K562 (cell line): ENCODE results near the gene NEMP1. TPM values are rescaled to one million over a fixed set of nuclear protein-coding genes. Genes with fewer than 3 reads are reported as not detected.

Experiments
- ARID2 ChIP-seq: fragments of 450-650 bp; IDR thresholded peaks from 2 replicates; pipeline ENCODE4 v1.6.1; 2017; ENCODE audit warnings: antibody characterized with exemption, mild to moderate bottlenecking
- ARID3A ChIP-seq: IDR thresholded peaks from 2 replicates; pipeline ENCODE4 v1.6.1; 2012; ENCODE audit warnings: low read depth, low read length, improper control_type of control experiment, borderline replicate concordance
- ARID3B ChIP-seq: fragments of 250-450 bp; sonication (Bioruptor Pico); IDR thresholded peaks from 2 replicates; pipeline ENCODE4 v1.4.0; 2020; ENCODE audit warnings: borderline replicate concordance
- BRF1 ChIP-seq: IDR thresholded peaks from 3 replicates; pipeline ENCODE4 v1.6.1; 2011; ENCODE audit warnings: borderline replicate concordance, mild to moderate bottlenecking; ENCODE audit not compliant: insufficient read length; ENCODE audit errors: extremely low read depth
- CHD2 ChIP-seq: IDR thresholded peaks from 2 replicates; pipeline ENCODE4 v1.6.1; 2011; ENCODE audit warnings: low read depth, low read length
- FOXP1 ChIP-seq: sonication (generic); formaldehyde crosslinking; IDR thresholded peaks from 2 replicates; pipeline ENCODE4 v1.8.0; 2022; ENCODE audit warnings: mild to moderate bottlenecking, missing genetic modification reagents
- MAFK ChIP-seq: IDR thresholded peaks from 2 replicates; pipeline ENCODE4 v1.6.1; 2011; ENCODE audit warnings: low read length, improper control_type of control experiment
- MXD1 ChIP-seq: fragments of 250-450 bp; sonication (Bioruptor Pico); IDR thresholded peaks from 2 replicates; pipeline ENCODE4 v1.8.0; 2021; ENCODE audit warnings: borderline replicate concordance, mild to moderate bottlenecking, moderate library complexity; ENCODE audit not compliant: poor library complexity, severe bottlenecking
- SMAD4 ChIP-seq: fragments of 250-450 bp; sonication (Bioruptor Pico); conservative IDR thresholded peaks from 2 replicates; pipeline ENCODE4 v1.8.0; 2021; ENCODE audit warnings: inconsistent platforms, mild to moderate bottlenecking, moderate library complexity
- SMARCA5 ChIP-seq: fragments of 450-650 bp; IDR thresholded peaks from 2 replicates; pipeline ENCODE4 v1.6.1; 2016
- SOX6 ChIP-seq: fragments of 450-650 bp; IDR thresholded peaks from 2 replicates; pipeline ENCODE4 v1.6.1; 2014; ENCODE audit warnings: mild to moderate bottlenecking
- TBP ChIP-seq: optimal IDR thresholded peaks from 2 replicates; pipeline ENCODE3; 2011; ENCODE audit warnings: low read depth, low read length, improper control_type of control experiment
- ZNF121 ChIP-seq: sonication (generic); formaldehyde crosslinking; conservative IDR thresholded peaks from 2 replicates; pipeline ENCODE4 v1.8.0; 2022; ENCODE audit warnings: missing genetic modification reagents
- ZNF589 ChIP-seq: fragments of 200-800 bp; sonication (Bioruptor generic); IDR thresholded peaks from 2 replicates; pipeline ENCODE4 v1.6.1; 2016; ENCODE audit warnings: low read depth, missing genetic modification characterization, missing compliant biosample characterization
- polyA plus RNA-seq, 8 experiments: library from polyadenylated mRNA; depleted of rRNA in 4 of 8; stranded (reverse) in 5 of 8; unstranded in 3 of 8; fragments of >200 nt; fragmentation: Nextera tagmentation in 2 of 8; fragmentation: Illumina TruSeq in 1 of 8; extraction: Ambion mirVana in 2 of 8; extraction: Trizol in 1 of 8; gene quantifications; 2 replicates each; pipeline versions ENCODE4 v1.2.1 to v1.2.3, GENCODE V29; 2011 to 2014; ENCODE audit warnings: inconsistent platforms in 1 of 8, missing spikeins in 1 of 8
- total RNA-seq, 7 experiments: library from RNA; depleted of rRNA in 6 of 7; stranded (reverse); fragments of >200 nt in 6 of 7; fragmentation: Illumina TruSeq in 2 of 7; extraction: Trizol in 2 of 7; gene quantifications; 2 replicates each; pipeline versions ENCODE4 v1.2.1 to v1.2.3, GENCODE V29; 2011 to 2021; ENCODE audit warnings: low replicate concordance in 1 of 7
- TF ChIP-seq, protein P1 (sequence below), 2 experiments: fragments of 450-650 bp in 1 of 2; sonication (generic) in 1 of 2; formaldehyde crosslinking; conservative IDR thresholded peaks; 2 replicates each; pipeline versions ENCODE4 v1.4.0 to v1.8.1; 2020 to 2022; ENCODE audit warnings: mild to moderate bottlenecking in 1 of 2, missing genetic modification reagents in 1 of 2
- TF ChIP-seq, protein P2 (sequence below), 2 experiments: fragments of 450-650 bp; conservative IDR thresholded peaks; 2 replicates each; pipeline ENCODE4 v1.6.1; 2017; ENCODE audit warnings: mild to moderate bottlenecking in 2 of 2, moderate library complexity in 2 of 2

The NEMP1 gene
- total and polyA plus RNA-seq, 9 of the 15 experiments (the other 6 are each of a cell fraction or from before 2014, with no cell fraction given), result 9.5 to 82.2 (median 41.2) TPM

DNA sequence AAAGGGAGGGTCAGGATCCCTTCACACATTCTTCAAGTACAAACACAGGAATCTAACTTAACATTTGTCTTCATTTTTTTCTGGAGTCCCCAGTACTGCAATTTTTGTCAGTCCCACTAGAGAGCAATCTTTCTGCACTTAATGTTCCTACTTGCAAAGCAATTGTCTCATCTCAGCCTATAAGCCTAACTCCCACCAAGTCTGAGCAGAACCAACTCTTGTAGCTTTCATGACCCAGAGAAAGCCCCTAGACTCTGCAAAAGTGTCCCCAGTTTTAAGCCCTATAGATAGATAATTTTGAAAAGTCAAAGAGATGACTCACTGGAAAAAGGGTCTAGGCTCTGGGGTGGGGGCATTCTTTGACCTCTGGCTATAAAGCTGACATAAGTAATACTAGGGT lies 70.4 kb downstream of the NEMP1 start (continued):
- TF ChIP-seq ARID3A (no peak), SMARCA5 (no peak), ZNF589 (0 out of 2 replicates have a peak, but pooled peaks have one; percentile 0), CHD2 (no peak), ZNF121 (CRISPR knock-in tag) (no peak), SOX6 (no peak), SMAD4 (no peak), BRF1 (no peak), TBP (no peak), ARID3B (CRISPR knock-in tag) (no peak), MXD1 (CRISPR knock-in tag) (no peak), FOXP1 (CRISPR knock-in tag) (no peak), MAFK (0 out of 2 replicates have a peak, but pooled peaks have one; percentile 9), ARID2 (0 out of 2 replicates have a peak, but pooled peaks have one; percentile 12)
- TF ChIP-seq, protein P1, sequence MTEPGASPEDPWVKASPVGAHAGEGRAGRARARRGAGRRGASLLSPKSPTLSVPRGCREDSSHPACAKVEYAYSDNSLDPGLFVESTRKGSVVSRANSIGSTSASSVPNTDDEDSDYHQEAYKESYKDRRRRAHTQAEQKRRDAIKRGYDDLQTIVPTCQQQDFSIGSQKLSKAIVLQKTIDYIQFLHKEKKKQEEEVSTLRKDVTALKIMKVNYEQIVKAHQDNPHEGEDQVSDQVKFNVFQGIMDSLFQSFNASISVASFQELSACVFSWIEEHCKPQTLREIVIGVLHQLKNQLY (CRISPR knock-in tag; conservative IDR thresholded peaks at IDR 0.05), result no peak
- TF ChIP-seq, protein P2, sequence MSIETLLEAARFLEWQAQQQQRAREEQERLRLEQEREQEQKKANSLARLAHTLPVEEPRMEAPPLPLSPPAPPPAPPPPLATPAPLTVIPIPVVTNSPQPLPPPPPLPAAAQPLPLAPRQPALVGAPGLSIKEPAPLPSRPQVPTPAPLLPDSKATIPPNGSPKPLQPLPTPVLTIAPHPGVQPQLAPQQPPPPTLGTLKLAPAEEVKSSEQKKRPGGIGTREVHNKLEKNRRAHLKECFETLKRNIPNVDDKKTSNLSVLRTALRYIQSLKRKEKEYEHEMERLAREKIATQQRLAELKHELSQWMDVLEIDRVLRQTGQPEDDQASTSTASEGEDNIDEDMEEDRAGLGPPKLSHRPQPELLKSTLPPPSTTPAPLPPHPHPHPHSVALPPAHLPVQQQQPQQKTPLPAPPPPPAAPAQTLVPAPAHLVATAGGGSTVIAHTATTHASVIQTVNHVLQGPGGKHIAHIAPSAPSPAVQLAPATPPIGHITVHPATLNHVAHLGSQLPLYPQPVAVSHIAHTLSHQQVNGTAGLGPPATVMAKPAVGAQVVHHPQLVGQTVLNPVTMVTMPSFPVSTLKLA (conservative IDR thresholded peaks at IDR 0.05), result no peak
